Stomach (tissue), 9 donors: Measurements from ENCODE around the gene GABBR2. TPM values are rescaled to one million over a fixed set of nuclear protein-coding genes. Genes with fewer than 3 reads are reported as not detected.

Experiments used
- DNase-seq, 2 donors: peaks; one replicate each; pipeline versions ENCODE4 v3.0.0 to v3.0.0-alpha.2; 2013 to 2019
- H3K27ac ChIP-seq, 5 donors: fragments of 200-600 bp in 4 of 5; sonication (generic) in 4 of 5; one replicate each; pipeline ENCODE4 v1.5.1; 2013 to 2019; ENCODE audit warnings: mild to moderate bottlenecking in 1 of 5, moderate library complexity in 1 of 5
- H3K27me3 ChIP-seq, 3 donors: fragments of 200-600 bp; sonication (generic); one replicate each; pipeline ENCODE4 v1.5.1; 2017 to 2019; ENCODE audit warnings: mixed run types in 1 of 3
- H3K36me3 ChIP-seq, 4 donors: fragments of 200-600 bp; sonication (generic); 1 replicate in 3 of 4; 2 replicates in 1 of 4; pipeline ENCODE4 v1.5.1; 2016 to 2019
- H3K4me1 ChIP-seq, 4 donors: fragments of 200-600 bp; sonication (generic); one replicate each; pipeline ENCODE4 v1.5.1; 2016 to 2019
- H3K4me3 ChIP-seq, 4 donors: fragments of 200-600 bp; sonication (generic) in 3 of 4; one replicate each; pipeline ENCODE4 v1.5.1; 2016 to 2019; ENCODE audit warnings: mild to moderate bottlenecking in 1 of 4
- H3K9me3 ChIP-seq, 4 donors: fragments of 200-600 bp; sonication (generic); one replicate each; pipeline ENCODE4 v1.5.1; 2016 to 2019
- CTCF ChIP-seq, 7 experiments: fragments of 450-650 bp in 4 of 7; fragments of 200-600 bp in 3 of 7; sonication (generic) in 3 of 7; IDR thresholded peaks; one replicate each; pipeline ENCODE4 v1.5.1; 2016 to 2019; ENCODE audit warnings: antibody characterized with exemption in 7 of 7, control low read depth in 2 of 7, mild to moderate bottlenecking in 1 of 7
- EP300 ChIP-seq: sonication (generic); formaldehyde crosslinking; IDR thresholded peaks from one replicate; pipeline ENCODE4 v1.6.1; 2017; ENCODE audit warnings: antibody characterized with exemption
- POLR2A ChIP-seq, 4 donors: fragments of 450-650 bp; IDR thresholded peaks; one replicate each; pipeline ENCODE4 v1.6.1; 2016; ENCODE audit warnings: antibody characterized with exemption in 4 of 4, control low read depth in 2 of 4, mild to moderate bottlenecking in 1 of 4, moderate library complexity in 1 of 4
- POLR2AphosphoS5 ChIP-seq, 3 donors: sonication (generic); formaldehyde crosslinking; IDR thresholded peaks; one replicate each; pipeline ENCODE4 v1.6.1; 2016; ENCODE audit warnings: antibody characterized with exemption in 3 of 3
- WGBS, 5 donors: extraction: QIAGEN DNeasy Blood & Tissue Kit in 3 of 5; methylation state at CpG; one replicate each; pipeline versions ENCODE4 v1.1.5 to v1.1.7; 2013 to 2018; 5-methylcytosine and 5-hydroxymethylcytosine counted together
- intact Hi-C: fragments of 100-400 bp; cut with DNase I; formaldehyde crosslinking; loops from one replicate; pipeline ENCODE4 v1.15.1; 2023; ENCODE audit warnings: low total_unique reads
- polyA plus RNA-seq, 3 donors: library from polyadenylated mRNA; stranded (reverse); fragments of 200-250 nt; gene quantifications; one replicate each; pipeline ENCODE4 v1.2.3, GENCODE V29; 2013
- total RNA-seq, 5 donors: library from RNA; depleted of rRNA; stranded (reverse); fragments of >200 nt; gene quantifications; one replicate each; pipeline versions ENCODE4 v1.1.0 to v1.2.3, GENCODE V29; 2014 to 2016
- donor health status: healthy with polysubstance abuse.
- donor health status: Bipolar disorder and iron deficiency.
- donor health status: healthy.

Gene GABBR2
- total and polyA plus RNA-seq, 8 donors: 0.06 to 0.55 (median 0.08) TPM; not detected in 5

GRCh38 chr9:98605116-98605515, 103.6 kb downstream of the GABBR2 start:
- DNase-seq: no peak
- H3K36me3 ChIP-seq: no peaks in the 10 kb centered on the region
- no peaks in the 10 kb centered on the region for H3K4me1 ChIP-seq
- H3K4me3 ChIP-seq: no peak overlapping the region
- no peaks in the 10 kb centered on the region for H3K9me3 ChIP-seq
- H3K27ac ChIP-seq: no peak overlapping the region
- intact Hi-C loops: no loop called here
- 77 to 87% (median 83%) methylated on average over 5 to 8 of the region's 8 CpGs for WGBS, 5 donors
- H3K27me3 ChIP-seq: peaks cover 0 to 5% (median 0%) of the 10 kb centered on the region in 3 donors
- no peak for TF ChIP-seq POLR2A (IDR thresholded peaks at IDR 0.05)

- Histone ChIP-seq H3K36me3 (no peaks in the 10 kb centered on the region), H3K4me1 (no peaks in the 10 kb centered on the region), H3K27ac (no peak overlapping the region), H3K27me3 (peaks cover 0 to 5% (median 0%) of the 10 kb centered on the region in 3 donors), H3K9me3 (no peaks in the 10 kb centered on the region), H3K4me3 (no peak overlapping the region)
- no peak for DNase-seq
- WGBS, 5 donors: 85 to 89% (median 86%) methylated on average over 13 of the region's 13 CpGs
- intact Hi-C loops: no loop called here
- TF ChIP-seq EP300: no peak
- no peak for TF ChIP-seq POLR2AphosphoS5 (IDR thresholded peaks at IDR 0.05)
- TF ChIP-seq POLR2A (IDR thresholded peaks at IDR 0.05): no peak
- no peak for TF ChIP-seq CTCF (IDR thresholded peaks at IDR 0.05)
Measured at GRCh38 chr9:98603821-98604383, 104.8 kb downstream of the GABBR2 start.

- no peak overlapping the region for H3K27ac ChIP-seq
Measured at GRCh38 chr9:98602839-98603500, 105.8 kb downstream of the GABBR2 start.

GRCh38 chr9:98600631-98601030, 108.1 kb downstream of the GABBR2 start:
- intact Hi-C loops: no loop called here
- no peak for DNase-seq
- H3K9me3 ChIP-seq: no peaks in the 10 kb centered on the region
- H3K36me3 ChIP-seq: no peaks in the 10 kb centered on the region
- H3K4me3 ChIP-seq: no peak overlapping the region
- no peak overlapping the region for H3K27ac ChIP-seq
- TF ChIP-seq POLR2A (IDR thresholded peaks at IDR 0.05) (no peak), CTCF (IDR thresholded peaks at IDR 0.05) (no peak), EP300 (no peak), POLR2AphosphoS5 (IDR thresholded peaks at IDR 0.05) (no peak)
- H3K4me1 ChIP-seq: no peaks in the 10 kb centered on the region
- no peaks in the 10 kb centered on the region for H3K27me3 ChIP-seq
- 74 to 89% (median 80%) methylated on average over 12 of the region's 12 CpGs for WGBS, 5 donors

More at GRCh38 chr9:98602839-98603500, 105.8 kb downstream of the GABBR2 start:
- intact Hi-C loops: no loop called here
- 34 to 44% (median 40%) methylated on average over 5 of the region's 5 CpGs for WGBS, 5 donors
- H3K9me3 ChIP-seq: no peaks in the 10 kb centered on the region
- no peaks in the 10 kb centered on the region for H3K36me3 ChIP-seq
- no peaks in the 10 kb centered on the region for H3K4me1 ChIP-seq
- DNase-seq: no peak
- TF ChIP-seq CTCF (IDR thresholded peaks at IDR 0.05) (no peak), EP300 (no peak), POLR2AphosphoS5 (IDR thresholded peaks at IDR 0.05) (no peak), POLR2A (IDR thresholded peaks at IDR 0.05) (no peak)
- no peak overlapping the region for H3K4me3 ChIP-seq
- peaks cover 0 to 5% (median 0%) of the 10 kb centered on the region in 3 donors for H3K27me3 ChIP-seq
